NCI-H146 (cell line): ENCODE measurements around the gene B3GAT3.
"Not testable (repeated sequence)": the region's sequence is repeated elsewhere in the genome, so short reads cannot be mapped to it uniquely, and the experiment has no call there.

Experiments
- DNase-seq: peaks from one replicate; lab custom pipeline; 2025; lab: John Stamatoyannopoulos, UW

Gene B3GAT3

GRCh38 chr11:62645946-62646824 is 24.4 kb upstream of the B3GAT3 start, which contains the start of gene GANAB:
GANAB (minus strand) TSS chr11:62646613; CDS start chr11:62646599, 14 bp downstream.
- peak; percentile 99 for DNase-seq

GRCh38 chr11:62645671-62645945 is 23.8 kb upstream of the B3GAT3 start:
- peak; percentile 13 for DNase-seq

GRCh38 chr11:62644220-62644619 is 22.4 kb upstream of the B3GAT3 start:
- no peak for DNase-seq

GRCh38 chr11:62632492-62632891 is 10.7 kb upstream of the B3GAT3 start:
- DNase-seq: no peak

- no peak for DNase-seq
Observed at GRCh38 chr11:62627713-62628112, 5.9 kb upstream of the B3GAT3 start.

- DNase-seq: no peak
Observed at GRCh38 chr11:62622476-62623089, 797 bp upstream of the B3GAT3 start.

GRCh38 chr11:62621027-62621566 is 689 bp downstream of the B3GAT3 start:
- no peak for DNase-seq

- not testable (repeated sequence) for DNase-seq
Observed at GRCh38 chr11:62616957-62617356, 4.8 kb downstream of the B3GAT3 start.

- DNase-seq: no peak
Observed at GRCh38 chr11:62615521-62615920, 6.3 kb downstream of the B3GAT3 start.

GRCh38 chr11:62614275-62614674 is 7.5 kb downstream of the B3GAT3 start:
- no peak for DNase-seq

GRCh38 chr11:62613291-62613778 is 8.5 kb downstream of the B3GAT3 start:
- DNase-seq: no peak

- DNase-seq: peak; percentile 90
Observed at GRCh38 chr11:62612366-62613290, 9.2 kb downstream of the B3GAT3 start, which contains the start of the genes EML3 and ROM1. EML3 (minus strand) TSS chr11:62612775; CDS start chr11:62612457, 318 bp downstream. ROM1 (plus strand) TSS chr11:62613257; CDS start chr11:62613282, 25 bp downstream.

GRCh38 chr11:62611705-62612365 is 10.0 kb downstream of the B3GAT3 start:
- DNase-seq: peak; percentile 51

- no peak for DNase-seq
Observed at GRCh38 chr11:62610814-62611704, 10.7 kb downstream of the B3GAT3 start.

- no peak for DNase-seq
Observed at GRCh38 chr11:62610403-62610802, 11.4 kb downstream of the B3GAT3 start.

GRCh38 chr11:62608776-62609175 is 13.0 kb downstream of the B3GAT3 start:
- DNase-seq: no peak

GRCh38 chr11:62607714-62608113 is 14.1 kb downstream of the B3GAT3 start:
- no peak for DNase-seq

GRCh38 chr11:62605902-62606301 is 15.9 kb downstream of the B3GAT3 start:
- no peak for DNase-seq

GRCh38 chr11:62605467-62605866 is 16.3 kb downstream of the B3GAT3 start:
- no peak for DNase-seq

- no peak for DNase-seq
Observed at GRCh38 chr11:62604460-62605120, 17.2 kb downstream of the B3GAT3 start.
